B cell (primary cell): ENCODE data around the gene IFT20. TPM values are rescaled to one million over a fixed set of nuclear protein-coding genes. Genes with fewer than 3 reads are reported as not detected.

Experiments used
- ATAC-seq: fragments of 200-7000 bp; cut with Tn5 transposase; one replicate; pipeline ENCODE4 v1.10.0; 2021; ENCODE audit warnings: low read depth, mild to moderate bottlenecking, moderate number of reproducible peaks, moderate library complexity
- CTCF ChIA-PET: fragments of 350-600 bp; sonication (Branson Sonifier 250); formaldehyde crosslinking; loops from one replicate; lab custom pipeline; 2021; ENCODE audit warnings: antibody characterized with exemption, inconsistent platforms; lab: Charles Lee
- POLR2A ChIA-PET: fragments of 350-600 bp; sonication (Branson Sonifier 250); formaldehyde crosslinking; loops from one replicate; lab custom pipeline; 2021; ENCODE audit warnings: antibody characterized with exemption; lab: Charles Lee
- DNase-seq: peaks from one replicate; pipeline ENCODE4 v3.0.0; 2013
- H2AFZ ChIP-seq: 2 replicates; pipeline ENCODE4 v1.6.1; 2012; ENCODE audit warnings: mild to moderate bottlenecking, low read depth, low read length; ENCODE audit not compliant: insufficient read depth, poor library complexity, severe bottlenecking
- H3K27ac ChIP-seq, 2 donors: 1 replicate in 1 of 2; 2 replicates in 1 of 2; pipeline ENCODE4 v1.5.1; 2012 to 2013; ENCODE audit warnings: low read length in 2 of 2, mild to moderate bottlenecking in 2 of 2, moderate library complexity in 1 of 2
- H3K27me3 ChIP-seq, 4 experiments: fragments of 200-600 bp in 1 of 4; sonication (generic) in 1 of 4; replicated peaks in 1 of 4; 1 replicate in 2 of 4; 2 replicates in 2 of 4; pipeline versions ENCODE4 v1.6.1 to v1.7.0; 2013 to 2016; ENCODE audit warnings: low read length in 3 of 4, mild to moderate bottlenecking in 2 of 4, mixed read lengths in 1 of 4, moderate library complexity in 1 of 4; ENCODE audit not compliant: insufficient read depth in 4 of 4, control insufficient read depth in 3 of 4; ENCODE audit errors: control extremely low read depth in 1 of 4
- H3K36me3 ChIP-seq, 2 experiments: replicated peaks in 1 of 2; 1 replicate in 1 of 2; 2 replicates in 1 of 2; pipeline versions ENCODE4 v1.6.1 to v1.7.1; 2013; ENCODE audit warnings: low read length in 1 of 2; ENCODE audit not compliant: insufficient read depth in 2 of 2, control insufficient read depth in 1 of 2; ENCODE audit errors: control extremely low read depth in 1 of 2, extremely low read depth in 1 of 2
- H3K4me1 ChIP-seq, 2 donors: fragments of 200-600 bp in 1 of 2; sonication (generic) in 1 of 2; 1 replicate in 1 of 2; 2 replicates in 1 of 2; pipeline versions ENCODE4 v1.5.1 to v1.6.1; 2013 to 2017; ENCODE audit warnings: low read length in 2 of 2; ENCODE audit not compliant: control insufficient read depth in 2 of 2, insufficient read depth in 2 of 2
- H3K4me2 ChIP-seq: replicated peaks from 2 replicates; pipeline ENCODE3; 2012; ENCODE audit warnings: mild to moderate bottlenecking, low read depth, low read length; ENCODE audit not compliant: poor library complexity, severe bottlenecking
- H3K4me3 ChIP-seq, 5 experiments: fragments of 200-600 bp in 1 of 5; sonication (generic) in 1 of 5; 1 replicate in 3 of 5; 2 replicates in 2 of 5; pipeline versions ENCODE4 v1.5.1 to v1.7.0; 2011 to 2016; ENCODE audit warnings: low read length in 4 of 5, mild to moderate bottlenecking in 4 of 5, low read depth in 2 of 5, control low read depth in 1 of 5, moderate library complexity in 1 of 5; ENCODE audit not compliant: insufficient read depth in 1 of 5; ENCODE audit errors: control extremely low read depth in 1 of 5, extremely low read depth in 1 of 5
- H3K79me2 ChIP-seq: fragments of 200-600 bp; sonication (generic); one replicate; pipeline ENCODE4 v1.6.0; 2016; ENCODE audit warnings: low read length; ENCODE audit not compliant: control insufficient read depth, insufficient read depth
- H3K9ac ChIP-seq: fragments of 200-600 bp; sonication (generic); 2 replicates; pipeline ENCODE4 v1.6.1; 2017; ENCODE audit warnings: mild to moderate bottlenecking, low read length, moderate library complexity
- H3K9me3 ChIP-seq, 3 donors: one replicate each; pipeline versions ENCODE4 v1.6.1 to v1.7.1; 2013; ENCODE audit warnings: low read length in 2 of 3; ENCODE audit not compliant: control insufficient read depth in 2 of 3, insufficient read depth in 1 of 3; ENCODE audit errors: control extremely low read depth in 1 of 3
- H4K20me1 ChIP-seq: 2 replicates; pipeline ENCODE4 v1.6.0; 2012; ENCODE audit warnings: mild to moderate bottlenecking, low read length; ENCODE audit not compliant: insufficient read depth, control insufficient read depth, poor library complexity, severe bottlenecking
- H3K27ac Mint-ChIP-seq: one replicate; pipeline ENCODE4 v1.8.0; 2021; ENCODE audit warnings: mixed read lengths
- H3K27me3 Mint-ChIP-seq: one replicate; pipeline ENCODE4 v1.8.0; 2021; ENCODE audit warnings: mixed read lengths
- H3K4me1 Mint-ChIP-seq: one replicate; pipeline ENCODE4 v1.8.0; 2021; ENCODE audit warnings: mixed read lengths
- H3K4me3 Mint-ChIP-seq: one replicate; pipeline ENCODE4 v1.8.0; 2021; ENCODE audit warnings: mixed read lengths
- H3K9me3 Mint-ChIP-seq: one replicate; pipeline ENCODE4 v1.8.0; 2022; ENCODE audit warnings: mixed read lengths; ENCODE audit not compliant: insufficient read depth
- EZH2 ChIP-seq: IDR thresholded peaks from 2 replicates; pipeline ENCODE4 v1.6.1; 2012; ENCODE audit warnings: borderline replicate concordance, low read depth, mild to moderate bottlenecking, moderate library complexity, low read length; ENCODE audit not compliant: insufficient read depth, poor library complexity, severe bottlenecking
- WGBS: methylation state at CpG from one replicate; pipeline ENCODE4 v1.1.5; 2013; ENCODE audit warnings: missing lambda C conversion rate; ENCODE audit not compliant: insufficient coverage; 5-methylcytosine and 5-hydroxymethylcytosine counted together
- intact Hi-C: fragments of 100-400 bp; cut with micrococcal nuclease; formaldehyde crosslinking; loops from one replicate; pipeline ENCODE4 v1.10.0; 2022
- polyA plus RNA-seq: library from polyadenylated mRNA; depleted of rRNA; stranded (reverse); fragments of >200 nt; gene quantifications from 2 replicates; pipeline ENCODE4 v1.2.3, GENCODE V29; 2012
- total RNA-seq, 2 donors: library from RNA; stranded (reverse); fragments of 120-200 nt in 1 of 2; gene quantifications; 1 replicate in 1 of 2; 2 replicates in 1 of 2; pipeline versions ENCODE4 v1.2.3 to v1.2.4, GENCODE V29; 2013 to 2022
- TF ChIP-seq, protein P1 (sequence below): fragments of 200-600 bp; IDR thresholded peaks from one replicate; pipeline ENCODE4 v1.8.0; 2022; ENCODE audit warnings: antibody characterized with exemption, mild to moderate bottlenecking

The IFT20 gene
- total and polyA plus RNA-seq, 2 donors (not counting 1 experiment from before 2014, with no cell fraction given), result 35.9 to 52.6 TPM

GRCh38 chr17:28368306-28368831 lies 33.1 kb upstream of the IFT20 start:
- no peak overlapping the region for H3K4me2 ChIP-seq
- 94% methylated on average over 5 of the region's 5 CpGs for WGBS
- ChIA-PET POLR2A (interaction anchor here (1.5 to 1.6 kb wide), 2 partner anchors 11 to 33 kb away, joined by 5 to 8 read pairs; partner anchors contain the start of genes IFT20, POLDIP2 and TNFAIP1), CTCF (no interaction called here)
- H3K9me3 ChIP-seq, result no peaks in the 10 kb centered on the region
- Mint-ChIP-seq H3K27me3 (no peaks in the 10 kb centered on the region), H3K27ac (peak overlapping the region; percentile 10), H3K4me1 (peaks cover 19% of the 10 kb centered on the region), H3K9me3 (no peaks in the 10 kb centered on the region), H3K4me3 (no peak overlapping the region)
- TF ChIP-seq, protein P1, sequence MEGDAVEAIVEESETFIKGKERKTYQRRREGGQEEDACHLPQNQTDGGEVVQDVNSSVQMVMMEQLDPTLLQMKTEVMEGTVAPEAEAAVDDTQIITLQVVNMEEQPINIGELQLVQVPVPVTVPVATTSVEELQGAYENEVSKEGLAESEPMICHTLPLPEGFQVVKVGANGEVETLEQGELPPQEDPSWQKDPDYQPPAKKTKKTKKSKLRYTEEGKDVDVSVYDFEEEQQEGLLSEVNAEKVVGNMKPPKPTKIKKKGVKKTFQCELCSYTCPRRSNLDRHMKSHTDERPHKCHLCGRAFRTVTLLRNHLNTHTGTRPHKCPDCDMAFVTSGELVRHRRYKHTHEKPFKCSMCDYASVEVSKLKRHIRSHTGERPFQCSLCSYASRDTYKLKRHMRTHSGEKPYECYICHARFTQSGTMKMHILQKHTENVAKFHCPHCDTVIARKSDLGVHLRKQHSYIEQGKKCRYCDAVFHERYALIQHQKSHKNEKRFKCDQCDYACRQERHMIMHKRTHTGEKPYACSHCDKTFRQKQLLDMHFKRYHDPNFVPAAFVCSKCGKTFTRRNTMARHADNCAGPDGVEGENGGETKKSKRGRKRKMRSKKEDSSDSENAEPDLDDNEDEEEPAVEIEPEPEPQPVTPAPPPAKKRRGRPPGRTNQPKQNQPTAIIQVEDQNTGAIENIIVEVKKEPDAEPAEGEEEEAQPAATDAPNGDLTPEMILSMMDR, result no peak
- TF ChIP-seq EZH2, result no peak
- H3K4me1 ChIP-seq, result peaks cover 14 to 23% of the 10 kb centered on the region in 2 donors
- no peak for ATAC-seq
- intact Hi-C loops, result no loop called here
- no peak overlapping the region for H3K9ac ChIP-seq
- H3K27me3 ChIP-seq, result no peaks in the 10 kb centered on the region
- no peak overlapping the region for H2AFZ ChIP-seq
- no peaks in the 10 kb centered on the region for H3K79me2 ChIP-seq
- H3K36me3 ChIP-seq, result peaks cover 0 to 19% of the 10 kb centered on the region in 2 experiments
- no peak overlapping the region for H3K4me3 ChIP-seq
- no peak for DNase-seq
- peaks cover 11% of the 10 kb centered on the region for H4K20me1 ChIP-seq
- no peak overlapping the region for H3K27ac ChIP-seq

- TF ChIP-seq, protein P1, result no peak
- TF ChIP-seq EZH2, result no peak
- no peaks in the 10 kb centered on the region for H3K27me3 ChIP-seq
- no peak overlapping the region for H3K9ac ChIP-seq
- no peak overlapping the region for H3K4me2 ChIP-seq
- Mint-ChIP-seq H3K27ac (peak overlapping the region; percentile 10), H3K27me3 (no peaks in the 10 kb centered on the region), H3K4me3 (no peak overlapping the region), H3K9me3 (no peaks in the 10 kb centered on the region), H3K4me1 (peaks cover 13% of the 10 kb centered on the region)
- no peak overlapping the region for H2AFZ ChIP-seq
- peaks cover 9 to 17% of the 10 kb centered on the region in 2 donors for H3K4me1 ChIP-seq
- H3K27ac ChIP-seq, result no peak overlapping the region
- intact Hi-C loops, result no loop called here
- ChIA-PET CTCF (interaction anchor here (1.2 kb wide), 1 partner anchor 134 kb away, joined by 3 read pairs; no protein-coding TSS in a partner anchor), POLR2A (interaction anchor here (1.5 to 1.6 kb wide), 2 partner anchors 10 to 32 kb away, joined by 5 to 8 read pairs; partner anchors contain the start of genes IFT20, POLDIP2 and TNFAIP1)
- no peaks in the 10 kb centered on the region for H3K79me2 ChIP-seq
- ATAC-seq, result no peak
- H3K4me3 ChIP-seq, result no peak overlapping the region
- DNase-seq, result no peak
- no peaks in the 10 kb centered on the region for H3K9me3 ChIP-seq
- peaks cover 0 to 21% of the 10 kb centered on the region in 2 experiments for H3K36me3 ChIP-seq
- WGBS, result 93% methylated on average over 19 of the region's 21 CpGs
- H4K20me1 ChIP-seq, result peaks cover 5% of the 10 kb centered on the region
These were observed 32.5 kb upstream of the IFT20 start for GRCh38 chr17:28367641-28368305.
